ENCODE data around the gene ASMT.

ASMT gene

GRCh38 chrX:1582686-1583437, 32.0 kb upstream of the ASMT start:
- no peak for TF ChIP-seq CTCF (IDR thresholded peaks at IDR 0.05)
- Histone ChIP-seq H3K4me3 (no peak overlapping the region), H3K9me3 (no peaks in the 10 kb centered on the region), H3K27ac (no peak overlapping the region), H3K27me3 (no peaks in the 10 kb centered on the region), H3K4me1 (no peaks in the 10 kb centered on the region), H3K36me3 (no peaks in the 10 kb centered on the region)
- no peak for DNase-seq
- intact Hi-C loops (cut with DNase I; ENCODE audit: low total_unique reads): no loop called here

GRCh38 chrX:1584237-1585011, 30.4 kb upstream of the ASMT start:
- Histone ChIP-seq H3K4me1 (no peaks in the 10 kb centered on the region), H3K36me3 (no peaks in the 10 kb centered on the region), H3K27ac (no peak overlapping the region), H3K27me3 (no peaks in the 10 kb centered on the region), H3K9me3 (no peaks in the 10 kb centered on the region), H3K4me3 (no peak overlapping the region)
- intact Hi-C loops (cut with DNase I; ENCODE audit: low total_unique reads): no loop called here
- no peak for DNase-seq
- TF ChIP-seq CTCF (IDR thresholded peaks at IDR 0.05): no peak

- peaks cover 0 to 2% (median under 1%) of the 10 kb centered on the region in 4 donors for H3K4me1 ChIP-seq
- no peak for TF ChIP-seq CTCF (IDR thresholded peaks at IDR 0.05)
- no peak for DNase-seq
- H3K9me3 ChIP-seq: no peaks in the 10 kb centered on the region
- no peaks in the 10 kb centered on the region for H3K36me3 ChIP-seq
- H3K27me3 ChIP-seq: no peaks in the 10 kb centered on the region
- intact Hi-C loops (cut with DNase I; ENCODE audit: low total_unique reads): no loop called here
- H3K4me3 ChIP-seq: no peak overlapping the region
- H3K27ac ChIP-seq: no peak overlapping the region
Measured at GRCh38 chrX:1587161-1587560, 27.7 kb upstream of the ASMT start.

GRCh38 chrX:1589356-1590130, 25.3 kb upstream of the ASMT start:
- no peak for DNase-seq
- Histone ChIP-seq H3K27ac (no peak overlapping the region), H3K4me3 (no peak overlapping the region), H3K27me3 (no peaks in the 10 kb centered on the region), H3K36me3 (peaks cover 11 to 13% (median 12%) of the 10 kb centered on the region in 3 donors), H3K9me3 (no peaks in the 10 kb centered on the region), H3K4me1 (peaks cover 0 to 22% (median 18%) of the 10 kb centered on the region in 4 donors)
- intact Hi-C loops (cut with DNase I; ENCODE audit: low total_unique reads): loop anchor here (5.0 to 10.0 kb wide), 3 partner anchors 137 to 595 kb away; partner anchors contain the start of genes ASMTL and SLC25A6
- TF ChIP-seq CTCF (IDR thresholded peaks at IDR 0.05): no peak

GRCh38 chrX:1591102-1591862, 23.6 kb upstream of the ASMT start, which contains the start of gene AKAP17A:
Gene AKAP17A (plus strand): TSS chrX:1591604. CDS start chrX:1593463, 1,859 bp downstream.
- H3K9me3 ChIP-seq: no peaks in the 10 kb centered on the region
- peak within 1 kb of the TSS; percentile 76 to 86 for H3K27ac ChIP-seq
- peaks cover 0 to 22% (median 18%) of the 10 kb centered on the region in 4 donors for H3K4me1 ChIP-seq
- H3K4me3 ChIP-seq: peak within 1 kb of the TSS; percentile 77 to 83
- no peaks in the 10 kb centered on the region for H3K27me3 ChIP-seq
- peak; percentile 92 to 98 for DNase-seq
- intact Hi-C loops (cut with DNase I; ENCODE audit: low total_unique reads): loop anchor here (5.0 to 10.0 kb wide), 3 partner anchors 139 to 596 kb away; partner anchors contain the start of genes ASMTL and SLC25A6
- H3K36me3 ChIP-seq: peaks cover 26 to 31% (median 30%) of the 10 kb centered on the region in 3 donors
- TF ChIP-seq CTCF (IDR thresholded peaks at IDR 0.05): no peak

Measured in tibial artery (tissue), 4 donors.